ENCODE measurements around the gene TPRG1L.
A peak's percentile ranks its signal among the peaks of the same experiment; 100 is the strongest.
"Not testable (repeated sequence)": the region's sequence is repeated elsewhere in the genome, so short reads cannot be mapped to it uniquely, and the experiment has no call there.

Gene TPRG1L

GRCh38 chr1:3624200-3625136 lies at the start of gene TPRG1L:
TPRG1L (plus strand) TSS chr1:3625015; CDS start chr1:3625073, 58 bp downstream.
- DNase-seq = peak; percentile 88 to 92

DNA sequence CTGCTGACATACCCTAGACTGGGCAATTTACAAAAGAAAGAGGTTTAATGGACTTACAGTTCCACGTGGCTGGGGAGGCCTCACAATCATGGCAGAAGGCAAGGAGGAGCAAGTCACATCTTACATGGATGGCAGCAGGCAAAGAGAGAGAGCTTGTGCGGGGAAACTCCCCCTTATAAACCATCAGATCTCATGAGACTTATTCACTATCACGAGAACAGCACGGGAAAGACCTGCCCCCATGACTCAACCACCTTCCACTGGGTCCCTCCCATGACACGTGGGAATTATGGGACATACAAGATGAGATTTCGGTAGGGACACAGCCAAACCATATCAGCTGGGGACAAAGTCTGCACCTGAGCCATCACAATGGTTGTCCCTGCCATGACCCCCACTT lies 49.3 kb upstream of the TPRG1L start:
- DNase-seq = not testable (repeated sequence)

GRCh38 chr1:3575993-3576392 lies 48.8 kb upstream of the TPRG1L start:
- no peak for DNase-seq

- DNase-seq = no peak
Measured at GRCh38 chr1:3577300-3577699, 47.5 kb upstream of the TPRG1L start.

DNA sequence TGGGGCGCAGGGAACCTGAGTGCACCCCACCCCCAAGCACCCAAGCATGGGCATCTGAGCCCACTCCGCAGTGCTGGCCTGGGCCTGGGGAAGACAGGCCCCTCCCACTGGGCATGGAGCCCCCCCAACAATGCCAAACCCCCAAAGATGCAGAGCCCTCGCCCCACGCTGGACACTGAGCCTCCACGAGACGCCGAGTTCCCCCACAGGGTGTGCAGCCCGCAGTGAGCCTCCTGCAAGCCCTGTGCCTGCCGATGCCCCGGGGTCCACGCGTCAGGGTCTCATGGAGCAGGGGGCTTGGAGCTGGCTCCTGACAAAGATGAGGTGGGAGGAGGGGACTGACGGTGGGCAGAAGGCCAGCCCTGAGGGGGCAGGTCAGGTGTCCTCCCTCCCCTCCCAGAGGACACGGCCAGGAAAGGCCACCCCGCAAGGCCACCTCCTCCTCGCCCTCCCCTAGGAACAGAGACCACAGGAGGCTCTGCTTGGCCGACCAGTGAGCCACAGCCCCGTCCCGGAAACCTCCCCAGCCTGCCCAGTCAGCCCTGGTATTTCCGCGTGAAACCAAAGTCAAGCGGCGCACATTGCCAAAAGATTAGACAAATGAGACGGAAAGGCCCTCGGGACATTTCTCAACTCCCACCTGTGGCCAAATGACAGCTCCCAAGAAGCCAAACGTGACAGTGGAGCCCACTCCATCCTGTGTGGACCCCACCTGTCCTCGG lies 46.9 kb upstream of the TPRG1L start:
- DNase-seq = no peak

GRCh38 chr1:3578433-3578805 lies 46.4 kb upstream of the TPRG1L start:
- no peak for DNase-seq

GRCh38 chr1:3578906-3579305 lies 45.9 kb upstream of the TPRG1L start:
- DNase-seq = no peak

DNA sequence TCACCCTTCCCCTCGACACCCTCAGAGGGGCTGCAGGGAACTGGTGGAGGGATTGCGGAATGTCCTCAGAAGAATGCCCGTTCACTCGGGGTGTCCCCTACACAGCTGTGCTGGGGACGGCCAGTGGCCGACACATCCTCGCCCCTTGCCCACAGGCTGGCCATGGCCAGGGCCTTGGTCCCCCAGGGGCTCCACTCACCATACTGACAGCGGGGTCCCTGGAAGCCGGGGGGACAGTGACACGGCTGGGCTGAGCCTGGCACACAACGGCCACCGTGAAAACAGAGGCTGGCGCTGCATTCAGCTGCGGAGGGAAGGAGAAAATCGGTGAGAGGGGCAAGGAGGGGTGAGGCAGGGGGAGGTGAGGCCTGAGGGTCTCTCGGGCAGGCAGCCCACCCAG lies 45.2 kb upstream of the TPRG1L start:
- DNase-seq = no peak

- DNase-seq = no peak
Measured at GRCh38 chr1:3580231-3580630, 44.6 kb upstream of the TPRG1L start.

GRCh38 chr1:3581296-3582036 lies 43.3 kb upstream of the TPRG1L start:
- no peak for DNase-seq

- DNase-seq = not testable (repeated sequence)
Measured at GRCh38 chr1:3583751-3584150, 41.1 kb upstream of the TPRG1L start.

- DNase-seq = no peak
Measured at GRCh38 chr1:3584915-3585314, 39.9 kb upstream of the TPRG1L start.

DNA sequence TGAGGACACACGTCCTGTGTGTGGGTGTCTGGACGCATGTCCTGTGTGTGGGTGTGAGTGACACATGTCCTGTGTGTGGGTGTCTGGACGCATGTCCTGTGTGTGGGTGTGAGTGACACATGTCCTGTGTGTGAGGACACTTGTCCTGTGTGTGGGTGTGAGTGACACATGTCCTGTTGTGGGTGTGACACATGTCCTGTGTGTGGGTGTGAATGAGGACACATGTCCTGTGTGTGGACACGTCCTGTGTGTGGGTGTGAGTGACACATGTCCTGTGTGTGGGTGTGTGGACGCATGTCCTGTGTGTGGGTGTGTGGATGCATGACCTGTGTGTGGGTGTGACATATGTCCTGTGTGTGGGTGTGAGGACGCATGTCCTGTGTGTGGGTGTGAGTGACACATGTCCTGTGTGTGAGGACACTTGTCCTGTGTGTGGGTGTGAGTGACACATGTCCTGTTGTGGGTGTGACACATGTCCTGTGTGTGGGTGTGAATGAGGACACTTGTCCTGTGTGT lies 39.4 kb upstream of the TPRG1L start:
- DNase-seq = not testable (repeated sequence)

GRCh38 chr1:3585940-3586568 lies 38.8 kb upstream of the TPRG1L start:
- DNase-seq = no peak

DNA sequence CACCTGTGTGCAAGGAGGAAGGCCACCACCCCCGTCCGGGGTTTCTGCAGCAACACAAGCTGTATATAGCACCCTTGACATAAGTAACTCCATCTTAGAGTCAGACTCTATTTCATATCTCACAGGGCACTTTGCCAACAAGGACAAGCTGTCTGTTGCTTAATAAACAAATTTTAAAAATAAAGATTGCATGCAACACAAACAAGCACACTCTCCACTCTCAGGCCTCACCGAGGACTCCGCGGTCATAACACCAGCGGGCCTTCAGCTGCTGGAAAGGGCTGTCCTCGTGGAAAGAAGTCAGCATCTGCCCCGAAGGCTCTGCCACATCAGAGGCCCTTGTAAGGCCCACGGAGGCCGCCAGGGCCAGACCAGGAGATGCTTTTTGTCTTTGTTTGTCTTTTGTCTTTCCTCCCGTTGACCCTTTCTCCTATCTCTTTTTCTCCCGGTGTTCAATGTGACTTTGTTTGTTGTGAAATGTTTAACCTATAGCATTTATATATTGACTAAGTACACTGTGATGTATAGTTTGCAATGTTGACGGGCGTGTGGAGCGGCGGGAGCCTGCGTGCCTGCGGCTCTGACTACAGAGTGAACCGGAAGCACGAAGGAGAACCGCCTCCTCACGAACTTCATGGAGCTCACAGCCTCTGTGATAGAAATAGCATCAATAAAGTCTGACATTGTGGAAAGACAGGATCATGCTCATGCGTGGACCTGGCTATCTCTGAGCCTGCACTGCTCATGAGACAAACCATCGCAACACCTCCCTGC lies 37.6 kb upstream of the TPRG1L start:
- no peak for DNase-seq

DNA sequence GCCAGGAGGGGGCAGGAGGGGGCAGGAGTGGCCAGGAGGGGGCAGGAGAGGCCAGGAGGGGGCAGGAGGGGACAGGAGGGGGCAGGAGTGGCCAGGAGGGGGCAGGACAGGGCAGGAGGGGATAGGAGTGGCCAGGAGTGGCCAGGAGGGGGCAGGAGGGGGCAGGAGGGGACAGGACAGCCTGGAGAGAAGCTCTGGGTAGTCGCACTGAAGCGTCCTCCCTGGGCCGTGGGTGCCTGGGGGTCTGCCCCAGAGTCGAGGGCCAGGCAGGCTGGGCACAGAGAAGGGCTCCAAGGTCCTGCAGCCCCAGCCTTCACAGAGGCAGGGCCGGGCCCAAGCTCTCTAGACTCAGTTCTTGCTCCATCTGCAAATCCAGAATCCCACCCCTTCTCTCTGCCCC lies 36.4 kb upstream of the TPRG1L start:
- no peak for DNase-seq

GRCh38 chr1:3590139-3590763 lies 34.6 kb upstream of the TPRG1L start:
- DNase-seq = no peak

- no peak for DNase-seq
Measured at GRCh38 chr1:3590951-3591865, 33.6 kb upstream of the TPRG1L start.

DNA sequence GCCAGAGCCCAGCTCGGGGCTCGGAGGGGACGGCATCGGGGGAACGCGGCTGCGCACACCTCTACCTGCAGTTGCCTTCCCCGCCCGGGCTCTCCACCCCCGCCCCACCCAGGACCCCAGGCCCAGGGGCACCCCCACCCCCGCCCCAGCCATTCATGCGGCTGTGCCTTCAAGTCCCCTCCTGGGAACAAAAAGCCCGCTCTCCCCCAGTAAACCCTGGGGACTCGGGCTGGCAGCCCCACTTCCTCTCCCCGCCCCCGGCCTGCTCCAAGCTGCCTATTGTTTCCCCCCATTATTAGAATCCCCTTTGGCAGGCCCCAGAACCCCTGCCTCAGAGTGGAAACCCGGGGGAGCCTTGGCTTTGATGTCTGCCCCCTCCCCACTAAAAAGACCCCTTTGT lies 31.5 kb upstream of the TPRG1L start:
- no peak for DNase-seq

GRCh38 chr1:3593745-3594144 lies 31.1 kb upstream of the TPRG1L start:
- no peak for DNase-seq

All from cerebellar nuclear complex (tissue), 1 donor.